AG04450 (cell line): ENCODE results near the gene DNMT3B. TPM values are rescaled to one million over a fixed set of nuclear protein-coding genes. Genes with fewer than 3 reads are reported as not detected.

Source experiments
- CTCF ChIA-PET: fragments of 300-600, 350-600 bp; formaldehyde crosslinking; extraction: SDS; loops from one replicate; lab custom pipeline; 2022; ENCODE audit warnings: antibody characterized with exemption, inconsistent platforms; lab: Charles Lee
- POLR2A ChIA-PET: fragments of 350-600 bp; formaldehyde crosslinking; extraction: SDS; loops from one replicate; lab custom pipeline; 2021; ENCODE audit warnings: antibody characterized with exemption, inconsistent platforms; lab: Yijun Ruan, JAX
- DNase-seq: peaks from one replicate; pipeline ENCODE4 v3.0.0-alpha.2; 2011; ENCODE audit warnings: low read depth, low spot score
- H3K27ac ChIP-seq: one replicate; pipeline ENCODE4 v1.5.1; 2012; ENCODE audit warnings: low read depth, low read length, control low read depth
- H3K27me3 ChIP-seq: one replicate; pipeline ENCODE4 v1.6.0; 2012; ENCODE audit warnings: low read length; ENCODE audit not compliant: control insufficient read depth, insufficient read depth
- H3K4me3 ChIP-seq: 2 replicates; pipeline ENCODE4 v1.5.1; 2011; ENCODE audit warnings: mild to moderate bottlenecking, low read depth, low read length, control low read depth
- H3K9me3 ChIP-seq: 2 replicates; pipeline ENCODE4 v1.5.1; 2012; ENCODE audit warnings: low read length; ENCODE audit not compliant: control insufficient read depth, insufficient read depth
- polyA plus RNA-seq: library from polyadenylated mRNA; depleted of rRNA; stranded (reverse); fragments of >200 nt; gene quantifications from 2 replicates; pipeline ENCODE4 v1.2.3, GENCODE V29; 2011
- TF ChIP-seq, protein P1 (sequence below): IDR thresholded peaks from 2 replicates; pipeline ENCODE4 v1.5.1; 2011; ENCODE audit warnings: low read depth, low read length, control low read depth, inconsistent platforms

The DNMT3B gene
- polyA plus RNA-seq, 1 experiment, result 1.8 TPM

DNA sequence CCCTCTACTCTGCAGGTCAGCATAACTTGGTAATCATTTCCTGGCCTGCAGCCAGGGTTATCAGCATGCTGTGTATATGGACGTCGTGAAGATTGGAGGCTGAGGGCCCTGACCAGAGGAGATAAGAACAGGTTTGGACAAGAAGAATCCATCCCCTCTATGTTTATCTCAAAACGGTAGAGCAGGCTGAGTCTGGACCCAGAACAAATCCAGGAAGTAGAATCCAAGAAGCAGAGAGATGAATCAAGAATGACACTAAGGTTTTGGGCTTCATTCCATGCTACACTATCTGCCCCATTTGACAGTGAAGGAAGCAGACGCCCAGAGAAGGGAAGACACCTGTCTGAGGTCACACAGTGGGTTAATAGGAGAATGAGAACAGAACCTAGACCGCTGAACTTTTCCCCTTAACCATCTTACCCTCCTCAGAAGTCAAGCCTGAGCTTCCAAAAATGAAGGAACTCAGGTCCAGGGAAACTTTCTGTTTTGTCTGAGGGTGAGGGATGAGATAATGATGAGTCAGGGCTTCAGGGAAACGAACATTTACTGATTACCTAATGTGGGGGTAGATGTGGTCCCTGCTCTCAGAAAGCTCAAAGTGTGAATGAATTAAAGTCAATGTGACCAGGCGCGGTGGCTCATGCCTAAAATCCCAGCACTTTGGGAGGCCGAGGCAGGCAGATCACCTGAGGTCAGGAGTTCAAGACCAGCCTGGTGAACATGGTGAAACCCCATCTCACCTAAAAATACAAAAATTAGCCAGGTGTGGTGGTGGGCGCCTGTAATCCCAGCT is 9.5 kb upstream of the DNMT3B start:
- Histone ChIP-seq H3K4me3 (peak overlapping the region; percentile 29; the same call in 1 of the 2 replicates), H3K27ac (peak overlapping the region; percentile 83), H3K27me3 (no peaks in the 10 kb centered on the region), H3K9me3 (no peaks in the 10 kb centered on the region)
- DNase-seq, result peak; percentile 26
- TF ChIP-seq, protein P1, sequence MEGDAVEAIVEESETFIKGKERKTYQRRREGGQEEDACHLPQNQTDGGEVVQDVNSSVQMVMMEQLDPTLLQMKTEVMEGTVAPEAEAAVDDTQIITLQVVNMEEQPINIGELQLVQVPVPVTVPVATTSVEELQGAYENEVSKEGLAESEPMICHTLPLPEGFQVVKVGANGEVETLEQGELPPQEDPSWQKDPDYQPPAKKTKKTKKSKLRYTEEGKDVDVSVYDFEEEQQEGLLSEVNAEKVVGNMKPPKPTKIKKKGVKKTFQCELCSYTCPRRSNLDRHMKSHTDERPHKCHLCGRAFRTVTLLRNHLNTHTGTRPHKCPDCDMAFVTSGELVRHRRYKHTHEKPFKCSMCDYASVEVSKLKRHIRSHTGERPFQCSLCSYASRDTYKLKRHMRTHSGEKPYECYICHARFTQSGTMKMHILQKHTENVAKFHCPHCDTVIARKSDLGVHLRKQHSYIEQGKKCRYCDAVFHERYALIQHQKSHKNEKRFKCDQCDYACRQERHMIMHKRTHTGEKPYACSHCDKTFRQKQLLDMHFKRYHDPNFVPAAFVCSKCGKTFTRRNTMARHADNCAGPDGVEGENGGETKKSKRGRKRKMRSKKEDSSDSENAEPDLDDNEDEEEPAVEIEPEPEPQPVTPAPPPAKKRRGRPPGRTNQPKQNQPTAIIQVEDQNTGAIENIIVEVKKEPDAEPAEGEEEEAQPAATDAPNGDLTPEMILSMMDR, result no peak
- ChIA-PET POLR2A (interaction anchor here (1.1 kb wide), 1 partner anchor 22 kb away, joined by 3 read pairs; no protein-coding TSS in a partner anchor), CTCF (interaction anchor here (0.6 to 1.1 kb wide), 2 partner anchors 37 to 100 kb away, joined by 3 read pairs; no protein-coding TSS in a partner anchor)

GRCh38 chr20:32753731-32754130 is 8.5 kb upstream of the DNMT3B start:
- no peaks in the 10 kb centered on the region for H3K9me3 ChIP-seq
- H3K27ac ChIP-seq, result no peak overlapping the region
- H3K4me3 ChIP-seq, result no peak overlapping the region
- H3K27me3 ChIP-seq, result no peaks in the 10 kb centered on the region
- POLR2A ChIA-PET, result no interaction called here
- DNase-seq, result no peak
- TF ChIP-seq, protein P1, result no peak
- CTCF ChIA-PET, result interaction anchor here (0.6 kb wide), 1 partner anchor 101 kb away, joined by 3 read pairs; no protein-coding TSS in a partner anchor

DNA sequence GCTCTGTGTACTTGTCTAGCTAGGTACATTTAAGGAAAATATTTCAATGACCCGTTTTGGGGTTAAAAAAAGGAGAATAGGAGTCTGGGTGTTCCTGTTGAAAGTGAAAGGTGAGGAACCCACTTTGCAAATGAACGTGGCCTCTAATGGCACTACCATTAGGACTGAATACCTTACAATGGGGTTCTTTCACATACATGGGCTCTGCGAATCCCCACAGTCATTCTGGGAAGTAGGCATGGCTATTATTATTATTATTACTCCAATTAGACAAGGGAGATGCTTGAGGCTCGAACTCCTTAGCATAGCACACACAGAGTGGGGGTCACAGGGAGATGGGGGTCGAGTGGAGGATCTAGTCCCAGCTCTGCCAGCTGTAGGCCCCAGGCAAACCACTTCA is 6.0 kb upstream of the DNMT3B start:
- TF ChIP-seq, protein P1, result no peak
- ChIA-PET CTCF (interaction anchor here (1.6 kb wide), 1 partner anchor 22 kb away, joined by 6 read pairs; no protein-coding TSS in a partner anchor), POLR2A (no interaction called here)
- no peak for DNase-seq
- no peak overlapping the region for H3K27ac ChIP-seq
- H3K9me3 ChIP-seq, result no peaks in the 10 kb centered on the region
- H3K4me3 ChIP-seq, result no peak overlapping the region
- no peaks in the 10 kb centered on the region for H3K27me3 ChIP-seq

- TF ChIP-seq, protein P1, result no peak
- ChIA-PET CTCF (no interaction called here), POLR2A (interaction anchor here (0.7 kb wide), 1 partner anchor 197 kb away, joined by 4 read pairs; no protein-coding TSS in a partner anchor)
Measured at GRCh38 chr20:32761417-32761830, 761 bp upstream of the DNMT3B start.

GRCh38 chr20:32762754-32763201 is 593 bp downstream of the DNMT3B start:
- H3K27ac ChIP-seq, result no peak overlapping the region
- DNase-seq, result no peak
- POLR2A ChIA-PET, result interaction anchor here (0.6 to 1.9 kb wide), 3 partner anchors 19 to 50 kb away, joined by 3 to 8 read pairs (median 5); partner anchors contain the start of gene COMMD7
- H3K9me3 ChIP-seq, result no peaks in the 10 kb centered on the region
- no peaks in the 10 kb centered on the region for H3K27me3 ChIP-seq
- TF ChIP-seq, protein P1, result no peak
- CTCF ChIA-PET, result interaction anchor here (0.5 to 3.4 kb wide), 6 partner anchors 15 to 110 kb away, joined by 3 to 32 read pairs (median 4); partner anchors contain the start of genes C20orf203 and COMMD7
- H3K4me3 ChIP-seq, result peak overlapping the region; percentile 84

More at GRCh38 chr20:32761417-32761830, 761 bp upstream of the DNMT3B start:
- no peak overlapping the region for H3K4me3 ChIP-seq
- H3K27me3 ChIP-seq, result no peaks in the 10 kb centered on the region
- no peak overlapping the region for H3K27ac ChIP-seq
- no peak for DNase-seq
- H3K9me3 ChIP-seq, result no peaks in the 10 kb centered on the region
